ENCODE data around the gene PGAP3. TPM values are rescaled to one million over a fixed set of nuclear protein-coding genes. Genes with fewer than 3 reads are reported as not detected.

The PGAP3 gene
- total and polyA plus RNA-seq, 2 of the 4 experiments (the other 2 are of a cell fraction) = 4.3 to 9.8 TPM

- peak overlapping the region; percentile 13; the same call in 1 of the 2 replicates for H3K23ac ChIP-seq (ENCODE audit: low read depth, low read length)
- H4K20me1 ChIP-seq (ENCODE audit: insufficient read depth, low read length) = peaks cover 55% of the 10 kb centered on the region
- H3K9ac ChIP-seq (ENCODE audit: low read depth, low read length) = no peak overlapping the region
- H3K27me3 ChIP-seq (ENCODE audit: control insufficient read depth, insufficient read depth, low read length) = no peaks in the 10 kb centered on the region
- intact Hi-C loops (cut with micrococcal nuclease) = no loop called here
- H2BK120ac ChIP-seq (ENCODE audit: low read depth, low read length) = no peak overlapping the region
- dilution Hi-C loops (cut with HindIII; ENCODE audit: low sequenced_read_pairs, unreplicated experiment) = no loop called here
- ChIA-PET POLR2A (ENCODE audit: unreplicated experiment) (no interaction called here), CTCF (interaction anchor here (0.5 kb wide), 1 partner anchor 99 kb away, joined by 3 read pairs; no protein-coding TSS in a partner anchor)
- no peak overlapping the region for H4K8ac ChIP-seq (ENCODE audit: low read depth in 2 of 2, low read length in 2 of 2)
- H3K4me2 ChIP-seq (ENCODE audit: low read depth, low read length) = no peak overlapping the region; the same call in 1 of the 2 replicates
- WGBS, 2 experiments (ENCODE audit: extremely low coverage in 2 of 2, insufficient read length in 1 of 2) = 71% methylated on average over 1 of the region's 12 CpGs; no CpG with 5 or more reads in 1 of the 2 experiments
- no peak overlapping the region for H2AK9ac ChIP-seq (replicated peaks; ENCODE audit: low read depth, low read length, poor library complexity)
- H3K79me1 ChIP-seq (ENCODE audit: low read depth in 1 of 2, low read length in 2 of 2) = peaks cover 0 to 74% of the 10 kb centered on the region in 2 experiments; a peak in 3 of 4 replicates
- H2AK5ac ChIP-seq (ENCODE audit: low read depth, low read length) = no peak overlapping the region; the same call in 1 of the 2 replicates
- no peak overlapping the region for H3K56ac ChIP-seq (ENCODE audit: extremely low read depth, insufficient read depth, low read length)
- no peaks in the 10 kb centered on the region for H3K9me3 ChIP-seq (ENCODE audit: control insufficient read depth, insufficient read depth, low read length)
- no peak overlapping the region for H3K14ac ChIP-seq (replicated peaks; ENCODE audit: low read depth, low read length)
- H3K36me3 ChIP-seq (ENCODE audit: control insufficient read depth, insufficient read depth, low read length) = peaks cover 11% of the 10 kb centered on the region
- H3K27ac ChIP-seq (ENCODE audit: insufficient read depth, low read length) = no peak overlapping the region
- no peak overlapping the region for H4K91ac ChIP-seq (ENCODE audit: insufficient read depth, low read depth, low read length)
- H2BK20ac ChIP-seq (ENCODE audit: low read depth, low read length) = no peak overlapping the region
- no peak overlapping the region for H4K5ac ChIP-seq (ENCODE audit: low read depth, low read length)
- ATAC-seq (ENCODE audit: low read depth) (no peak), DNase-seq (peak; percentile 11)
- H3K18ac ChIP-seq (ENCODE audit: low read depth, low read length) = no peak overlapping the region
- in situ Hi-C loops (cut with MboI; ENCODE audit: low sequenced_read_pairs) = no loop called here
- H3K9me1 ChIP-seq (ENCODE audit: insufficient read depth, low read length) = peaks cover 20% of the 10 kb centered on the region
- peaks cover 21% of the 10 kb centered on the region for H3K4me1 ChIP-seq (ENCODE audit: control insufficient read depth, insufficient read depth, low read length)
- BruUV-seq (replicated peaks) = no TSS peak
- no peak overlapping the region; the same call in 1 of the 2 replicates for H3K4ac ChIP-seq (ENCODE audit: low read depth, low read length)
- no peak overlapping the region for H2AFZ ChIP-seq (replicated peaks; ENCODE audit: low read length, poor library complexity)
- H3K4me3 ChIP-seq (ENCODE audit: insufficient read depth, low read depth, low read length) = no peak overlapping the region
- H2BK5ac ChIP-seq (ENCODE audit: low read depth, low read length, poor library complexity, severe bottlenecking) = no peak overlapping the region
- no peak overlapping the region for H2BK15ac ChIP-seq (ENCODE audit: low read depth, low read length)
- no peak for TF ChIP-seq FOS (IDR thresholded peaks at IDR 0.05; ENCODE audit: low read depth, low read length)
- TF ChIP-seq ELK1 (IDR thresholded peaks at IDR 0.05; ENCODE audit: borderline replicate concordance, low read depth, low read length) = no peak
- TF ChIP-seq RCOR1 (IDR thresholded peaks at IDR 0.05; ENCODE audit: insufficient replicate concordance, low read length) = no peak
- no peak for TF ChIP-seq MAFK (IDR thresholded peaks at IDR 0.05; ENCODE audit: low read depth, low read length)
- no peak for TF ChIP-seq SMC3 (IDR thresholded peaks at IDR 0.05; ENCODE audit: low read depth, low read length)
- no peak for TF ChIP-seq CEBPB (IDR thresholded peaks at IDR 0.05; ENCODE audit: low read depth, low read length)
Measured at GRCh38 chr17:39702901-39703893, 15.3 kb upstream of the PGAP3 start.

All from IMR-90 (cell line).